K562 (cell line): ENCODE measurements around the gene PDGFC. TPM values are rescaled to one million over a fixed set of nuclear protein-coding genes. Genes with fewer than 3 reads are reported as not detected.

Source experiments
- ATAC-seq: fragments of 200-7000 bp; cut with Tn5 transposase; 3 replicates; pipeline ENCODE4 v1.9.1; 2020; ENCODE audit warnings: moderate library complexity
- BruUV-seq: library from RNA; stranded (reverse); fragments of 400-500 nt; replicated peaks from 2 replicates; lab custom pipeline; 2021; lab: Mats Ljungman, UMichigan
- CTCF ChIA-PET: fragments of 300-600 bp; formaldehyde crosslinking; extraction: SDS; loops from one replicate; lab custom pipeline; 2021; ENCODE audit warnings: low intra/inter-chr PET ratio; lab: Yijun Ruan, JAX
- POLR2A ChIA-PET: fragments of 300-600, 350-650 bp; sonication (Branson Sonifier 250); formaldehyde crosslinking; extraction: SDS; loops from one replicate; lab custom pipeline; 2021; ENCODE audit warnings: antibody characterized with exemption, inconsistent platforms; lab: Yijun Ruan, JAX
- DNase-seq, 4 experiments: peaks; one replicate each; pipeline versions ENCODE4 v3.0.0 to v3.0.0-alpha.2; 2011 to 2018; ENCODE audit warnings: low spot score in 3 of 4, mixed read lengths in 3 of 4; ENCODE audit errors: extremely low read depth in 1 of 4
- FAIRE-seq: peaks from 2 replicates; lab custom pipeline; 2011; peaks lifted over from hg19 to GRCh38; lab: Jason Lieb, UNC
- H2AFZ ChIP-seq: 2 replicates; pipeline ENCODE4 v1.6.0; 2011; ENCODE audit warnings: low read depth, low read length, control low read depth, inconsistent platforms
- H3K27ac ChIP-seq: fragments of 200-600 bp; 3 replicates; pipeline ENCODE4 v1.8.0; 2011; ENCODE audit warnings: low read depth, mild to moderate bottlenecking, control low read depth, inconsistent platforms, low read length, moderate library complexity, mixed read lengths; ENCODE audit errors: extremely low read depth
- H3K27me3 ChIP-seq, 2 experiments: fragments of 300-600 bp in 1 of 2; 2 replicates in 1 of 2; 3 replicates in 1 of 2; pipeline versions ENCODE4 v1.6.0 to v1.8.0; 2011; ENCODE audit warnings: inconsistent platforms in 2 of 2, low read length in 2 of 2, mild to moderate bottlenecking in 1 of 2, mixed read lengths in 1 of 2, moderate library complexity in 1 of 2; ENCODE audit not compliant: control insufficient read depth in 2 of 2, insufficient read depth in 2 of 2
- H3K36me3 ChIP-seq: fragments of 300-600 bp; 3 replicates; pipeline ENCODE4 v1.8.0; 2011; ENCODE audit warnings: mild to moderate bottlenecking, low read length, inconsistent platforms; ENCODE audit not compliant: control insufficient read depth, insufficient read depth
- H3K4me1 ChIP-seq, 2 experiments: fragments of 200-600 bp in 1 of 2; replicated peaks in 1 of 2; 2 replicates in 1 of 2; 3 replicates in 1 of 2; pipeline versions ENCODE4 v1.5.1 to v1.8.0; 2011; ENCODE audit warnings: inconsistent platforms in 2 of 2, low read length in 2 of 2, mild to moderate bottlenecking in 1 of 2, mixed read lengths in 1 of 2, moderate library complexity in 1 of 2; ENCODE audit not compliant: control insufficient read depth in 2 of 2, insufficient read depth in 2 of 2
- H3K4me2 ChIP-seq: 2 replicates; pipeline ENCODE4 v1.6.1; 2011; ENCODE audit warnings: low read length, control low read depth, inconsistent platforms, mixed read lengths; ENCODE audit not compliant: insufficient read depth
- H3K4me3 ChIP-seq: fragments of 200-600 bp; sonication (generic), shearing (Covaris generic); 2 replicates; pipeline ENCODE4 v1.5.1; 2016; ENCODE audit warnings: control low read depth, inconsistent platforms
- H3K79me2 ChIP-seq: fragments of 200-600 bp; 3 replicates; pipeline ENCODE4 v1.8.0; 2011; ENCODE audit warnings: low read length, inconsistent platforms; ENCODE audit not compliant: control insufficient read depth, insufficient read depth
- H3K9ac ChIP-seq, 2 experiments: 2 replicates each; pipeline versions ENCODE4 v1.6.0 to v1.6.1; 2011; ENCODE audit warnings: low read depth in 2 of 2, low read length in 2 of 2, control low read depth in 1 of 2, inconsistent platforms in 1 of 2, mild to moderate bottlenecking in 1 of 2, mixed read lengths in 1 of 2; ENCODE audit not compliant: insufficient read depth in 1 of 2
- H3K9me1 ChIP-seq: one replicate; pipeline ENCODE4 v1.6.0; 2011; ENCODE audit warnings: inconsistent platforms, mild to moderate bottlenecking, low read length, moderate library complexity; ENCODE audit not compliant: control insufficient read depth, insufficient read depth
- H3K9me3 ChIP-seq: replicated peaks from 2 replicates; pipeline ENCODE4 v1.5.1; 2011; ENCODE audit warnings: low read depth, low read length, inconsistent platforms; ENCODE audit not compliant: control insufficient read depth, insufficient read depth
- H4K20me1 ChIP-seq: replicated peaks from 2 replicates; pipeline ENCODE4 v1.6.1; 2011; ENCODE audit warnings: low read length, inconsistent platforms, mixed read lengths; ENCODE audit not compliant: control insufficient read depth, insufficient read depth
- DEAF1 ChIP-seq: fragments of 450-650 bp; formaldehyde crosslinking; IDR thresholded peaks from 2 replicates; pipeline ENCODE4 v1.4.0; 2020; ENCODE audit warnings: mild to moderate bottlenecking, moderate library complexity
- ESRRB ChIP-seq: fragments of 250-450 bp; sonication (Bioruptor Pico); IDR thresholded peaks from 2 replicates; pipeline ENCODE4 v1.5.0; 2020; ENCODE audit warnings: mild to moderate bottlenecking, moderate library complexity, borderline replicate concordance
- LEF1 ChIP-seq: fragments of 450-650 bp; IDR thresholded peaks from 2 replicates; pipeline ENCODE4 v1.6.1; 2016; ENCODE audit warnings: mild to moderate bottlenecking
- NR4A1 ChIP-seq, 2 experiments: fragments of 250-450 bp in 1 of 2; fragments of 450-650 bp in 1 of 2; sonication (Bioruptor Pico) in 1 of 2; IDR thresholded peaks; 2 replicates each; pipeline versions ENCODE4 v1.4.0 to v1.6.1; 2016 to 2020; ENCODE audit warnings: mild to moderate bottlenecking in 2 of 2, missing compliant biosample characterization in 1 of 2, missing genetic modification characterization in 1 of 2, moderate library complexity in 1 of 2
- SAFB2 ChIP-seq: fragments of 200-400 bp; formaldehyde crosslinking; IDR thresholded peaks from 2 replicates; pipeline ENCODE4 v1.6.1; 2018; ENCODE audit warnings: borderline replicate concordance, low read length, low read depth, moderate library complexity; ENCODE audit not compliant: severe bottlenecking
- SNAPC5 ChIP-seq: fragments of 250-450 bp; sonication (Bioruptor Pico); IDR thresholded peaks from 2 replicates; pipeline ENCODE4 v1.8.0; 2021; ENCODE audit warnings: moderate library complexity, mild to moderate bottlenecking, inconsistent platforms
- SRSF9 ChIP-seq: fragments of 200-400 bp; formaldehyde crosslinking; IDR thresholded peaks from 2 replicates; pipeline ENCODE4 v1.6.1; 2017; ENCODE audit warnings: low read depth, low read length, borderline replicate concordance
- TBP ChIP-seq: optimal IDR thresholded peaks from 2 replicates; pipeline ENCODE3; 2011; ENCODE audit warnings: low read depth, low read length, improper control_type of control experiment
- ZNF551 ChIP-seq: fragments of 250-450 bp; sonication (Bioruptor Pico); IDR thresholded peaks from 2 replicates; pipeline ENCODE4 v1.5.0; 2021; ENCODE audit warnings: mild to moderate bottlenecking, moderate library complexity
- WGBS: fragments of 100-300 bp; shearing (Covaris generic); methylation state at CpG from one replicate; pipeline ENCODE4 v1.1.6; 2016; ENCODE audit warnings: low coverage, mixed read lengths; ENCODE audit not compliant: insufficient coverage; ENCODE audit errors: missing lambda C conversion rate; 5-methylcytosine and 5-hydroxymethylcytosine counted together
- in situ Hi-C: fragments of 300-500 bp; cut with MboI; formaldehyde crosslinking; loops from 4 replicates; pipeline ENCODE4 v1.15.0; 2018; ENCODE audit warnings: inconsistent platforms, mixed read lengths
- intact Hi-C: fragments of 100-400 bp; cut with micrococcal nuclease; formaldehyde crosslinking; loops from 2 replicates; pipeline ENCODE4 v1.14.2; 2022
- polyA plus RNA-seq, 8 experiments: library from polyadenylated mRNA; depleted of rRNA in 4 of 8; stranded (reverse) in 5 of 8; unstranded in 3 of 8; fragments of >200 nt; fragmentation: Nextera tagmentation in 2 of 8; fragmentation: Illumina TruSeq in 1 of 8; extraction: Ambion mirVana in 2 of 8; extraction: Trizol in 1 of 8; gene quantifications; 2 replicates each; pipeline versions ENCODE4 v1.2.1 to v1.2.3, GENCODE V29; 2011 to 2014; ENCODE audit warnings: inconsistent platforms in 1 of 8, missing spikeins in 1 of 8
- total RNA-seq, 7 experiments: library from RNA; depleted of rRNA in 6 of 7; stranded (reverse); fragments of >200 nt in 6 of 7; fragmentation: Illumina TruSeq in 2 of 7; extraction: Trizol in 2 of 7; gene quantifications; 2 replicates each; pipeline versions ENCODE4 v1.2.1 to v1.2.3, GENCODE V29; 2011 to 2021; ENCODE audit warnings: low replicate concordance in 1 of 7

PDGFC gene
- total and polyA plus RNA-seq, 9 of the 15 experiments (the other 6 are each of a cell fraction or from before 2014, with no cell fraction given): not detected

GRCh38 chr4:156975686-156976085 lies 4.1 kb upstream of the PDGFC start:
- Histone ChIP-seq H3K79me2 (no peaks in the 10 kb centered on the region), H3K36me3 (no peaks in the 10 kb centered on the region), H3K4me3 (no peak overlapping the region), H3K9me1 (no peaks in the 10 kb centered on the region), H3K4me1 (0 out of 5 replicates have a peak, but pooled peaks cover 0 to 7% of the 10 kb centered on the region in 2 experiments), H2AFZ (no peak overlapping the region), H4K20me1 (no peaks in the 10 kb centered on the region), H3K9me3 (no peaks in the 10 kb centered on the region), H3K9ac (no peak overlapping the region), H3K4me2 (no peak overlapping the region), H3K27ac (no peak overlapping the region), H3K27me3 (no peaks in the 10 kb centered on the region)
- TF ChIP-seq NR4A1 (CRISPR knock-in tag; IDR thresholded peaks at IDR 0.05): no peak
- no peak for TF ChIP-seq NR4A1 (tag; IDR thresholded peaks at IDR 0.05)
- no peak for TF ChIP-seq LEF1
- no peak for TF ChIP-seq SNAPC5
- no peak for TF ChIP-seq ESRRB (CRISPR knock-in tag)
- ATAC-seq: no peak
- ChIA-PET CTCF (no interaction called here), POLR2A (no interaction called here)
- DNase-seq: no peak
- BruUV-seq: no TSS peak
- intact Hi-C loops: no loop called here
- 0% methylated on average over 2 of the region's 2 CpGs for WGBS
- FAIRE-seq: no peak
- in situ Hi-C loops: no loop called here

GRCh38 chr4:156974264-156974663 lies 2.7 kb upstream of the PDGFC start:
- no peak for ATAC-seq
- no peak for DNase-seq
- intact Hi-C loops: no loop called here

More at GRCh38 chr4:156974264-156974663, 2.7 kb upstream of the PDGFC start:
- ChIA-PET CTCF (no interaction called here), POLR2A (no interaction called here)
- no peak overlapping the region for H3K9ac ChIP-seq
- in situ Hi-C loops: no loop called here
- no TSS peak for BruUV-seq
- 0 out of 5 replicates have a peak, but pooled peaks cover 0 to 7% of the 10 kb centered on the region in 2 experiments for H3K4me1 ChIP-seq
- H3K4me2 ChIP-seq: no peak overlapping the region
- H2AFZ ChIP-seq: no peak overlapping the region
- no peaks in the 10 kb centered on the region for H3K9me1 ChIP-seq
- no peaks in the 10 kb centered on the region for H3K9me3 ChIP-seq
- no peak for TF ChIP-seq TBP
- TF ChIP-seq ZNF551 (CRISPR knock-in tag): no peak
- no peak for TF ChIP-seq DEAF1
- TF ChIP-seq SAFB2: no peak
- no peak for TF ChIP-seq SRSF9
- H3K27me3 ChIP-seq: no peaks in the 10 kb centered on the region
- H3K27ac ChIP-seq: no peak overlapping the region
- no peaks in the 10 kb centered on the region for H3K36me3 ChIP-seq
- no peaks in the 10 kb centered on the region for H3K79me2 ChIP-seq
- no peak overlapping the region for H3K4me3 ChIP-seq
- 0% methylated on average over 1 of the region's 1 CpG for WGBS
- FAIRE-seq: no peak
- no peaks in the 10 kb centered on the region for H4K20me1 ChIP-seq
